ENCODE results near the gene TMPRSS11E. TPM values are rescaled to one million over a fixed set of nuclear protein-coding genes. Genes with fewer than 3 reads are reported as not detected.

Gene TMPRSS11E
- total and polyA plus RNA-seq, 10 donors, result 0.03 to 0.60 (median 0.21) TPM; not detected in 4

- Histone ChIP-seq H3K4me1 (no peaks in the 10 kb centered on the region), H3K4me3 (no peak overlapping the region), H3K27ac (no peak overlapping the region), H3K36me3 (no peaks in the 10 kb centered on the region), H3K9me3 (no peaks in the 10 kb centered on the region), H3K27me3 (replicated peaks in 1 of 7) (no peaks in the 10 kb centered on the region)
- intact Hi-C loops (cut with DNase I; ENCODE audit: low total_unique reads), result no loop called here
- TF ChIP-seq POLR2AphosphoS5 (IDR thresholded peaks at IDR 0.05) (no peak), POLR2A (IDR thresholded peaks at IDR 0.05) (no peak), CTCF (IDR thresholded peaks at IDR 0.05 in 8 of 11, conservative IDR thresholded peaks at IDR 0.05 in 3 of 11) (no peak)
- 68 to 86% (median 80%) methylated on average over 2 of the region's 2 CpGs for WGBS, 5 donors
- DNase-seq, result no peak
Observed at GRCh38 chr4:68463796-68464195, 16.5 kb downstream of the TMPRSS11E start.

- WGBS, 5 donors, result 76 to 92% (median 81%) methylated on average over 1 of the region's 1 CpG
- H3K4me3 ChIP-seq, result no peak overlapping the region
- no peak overlapping the region for H3K27ac ChIP-seq
- H3K27me3 ChIP-seq (replicated peaks in 1 of 7), result no peaks in the 10 kb centered on the region
- DNase-seq, result no peak
- H3K36me3 ChIP-seq, result no peaks in the 10 kb centered on the region
- H3K4me1 ChIP-seq, result no peaks in the 10 kb centered on the region
- no peaks in the 10 kb centered on the region for H3K9me3 ChIP-seq
- intact Hi-C loops (cut with DNase I; ENCODE audit: low total_unique reads), result no loop called here
- no peak for TF ChIP-seq POLR2AphosphoS5 (IDR thresholded peaks at IDR 0.05)
- no peak for TF ChIP-seq CTCF (IDR thresholded peaks at IDR 0.05 in 8 of 11, conservative IDR thresholded peaks at IDR 0.05 in 3 of 11)
- TF ChIP-seq POLR2A (IDR thresholded peaks at IDR 0.05), result no peak
Observed at GRCh38 chr4:68465058-68465457, 17.8 kb downstream of the TMPRSS11E start.

GRCh38 chr4:68466185-68466584 lies 18.9 kb downstream of the TMPRSS11E start:
- Histone ChIP-seq H3K27me3 (replicated peaks in 1 of 7) (no peaks in the 10 kb centered on the region), H3K36me3 (no peaks in the 10 kb centered on the region), H3K9me3 (no peaks in the 10 kb centered on the region), H3K4me1 (no peaks in the 10 kb centered on the region), H3K4me3 (no peak overlapping the region), H3K27ac (no peak overlapping the region)
- WGBS, 5 donors, result 74 to 87% (median 82%) methylated on average over 2 of the region's 2 CpGs
- intact Hi-C loops (cut with DNase I; ENCODE audit: low total_unique reads), result no loop called here
- DNase-seq, result no peak
- TF ChIP-seq CTCF (IDR thresholded peaks at IDR 0.05 in 8 of 11, conservative IDR thresholded peaks at IDR 0.05 in 3 of 11) (no peak), POLR2AphosphoS5 (IDR thresholded peaks at IDR 0.05) (no peak), POLR2A (IDR thresholded peaks at IDR 0.05) (no peak)

- no peak for DNase-seq
- intact Hi-C loops (cut with DNase I; ENCODE audit: low total_unique reads), result no loop called here
- TF ChIP-seq CTCF (IDR thresholded peaks at IDR 0.05 in 8 of 11, conservative IDR thresholded peaks at IDR 0.05 in 3 of 11), result no peak
- TF ChIP-seq POLR2AphosphoS5 (IDR thresholded peaks at IDR 0.05), result no peak
- TF ChIP-seq POLR2A (IDR thresholded peaks at IDR 0.05), result no peak
- Histone ChIP-seq H3K4me1 (no peaks in the 10 kb centered on the region), H3K9me3 (no peaks in the 10 kb centered on the region), H3K36me3 (no peaks in the 10 kb centered on the region), H3K27me3 (replicated peaks in 1 of 7) (no peaks in the 10 kb centered on the region), H3K27ac (no peak overlapping the region), H3K4me3 (no peak overlapping the region)
- 71 to 88% (median 83%) methylated on average over 3 of the region's 3 CpGs for WGBS, 5 donors
Observed at GRCh38 chr4:68466751-68467150, 19.5 kb downstream of the TMPRSS11E start.
